ENCODE data around the gene SNAPC3. TPM values are rescaled to one million over a fixed set of nuclear protein-coding genes. Genes with fewer than 3 reads are reported as not detected.

The SNAPC3 gene
- total RNA-seq, 1 experiment from 2014 or later: 33.5 TPM

DNA sequence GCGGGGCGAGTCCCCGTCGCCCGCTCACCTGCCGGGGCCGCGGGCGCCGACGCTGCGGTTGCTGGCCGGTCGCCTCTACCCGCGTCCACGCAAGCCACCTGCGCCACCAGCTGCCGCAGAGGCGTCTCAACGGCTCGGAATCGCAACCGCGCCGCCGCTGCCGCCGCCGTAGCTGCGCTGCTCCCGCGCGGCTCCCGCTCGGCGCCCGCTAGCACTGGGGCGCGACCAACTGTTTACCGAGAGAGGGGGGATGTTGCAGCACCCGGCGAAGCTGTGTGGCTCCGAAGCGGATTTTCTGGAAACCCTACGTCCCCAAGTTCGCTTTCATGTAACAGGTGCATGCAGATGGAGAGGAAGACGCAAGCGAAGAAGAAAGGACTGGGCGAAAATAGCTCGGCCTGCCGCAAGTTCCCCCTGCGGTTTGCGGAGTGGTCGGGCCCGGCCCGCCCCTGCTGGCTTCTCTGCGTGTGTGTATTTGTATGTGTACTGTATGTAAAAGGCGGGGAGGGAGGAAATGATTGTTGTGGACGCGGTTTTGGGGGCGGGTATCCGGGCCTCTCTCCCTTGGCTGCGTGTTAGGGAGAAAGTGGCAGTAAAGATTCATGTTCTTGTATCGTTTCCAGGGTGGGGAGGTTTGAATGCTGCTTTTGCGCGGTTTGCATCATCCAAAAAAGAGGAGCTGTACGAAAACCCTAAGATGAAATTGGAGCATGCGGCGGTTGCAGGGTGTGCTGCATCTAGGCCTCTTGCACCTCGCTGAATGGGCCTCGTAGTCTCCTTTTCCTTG lies 88.3 kb downstream of the SNAPC3 start, which contains the start of gene PSIP1 (continued):
- TF ChIP-seq, protein P1, sequence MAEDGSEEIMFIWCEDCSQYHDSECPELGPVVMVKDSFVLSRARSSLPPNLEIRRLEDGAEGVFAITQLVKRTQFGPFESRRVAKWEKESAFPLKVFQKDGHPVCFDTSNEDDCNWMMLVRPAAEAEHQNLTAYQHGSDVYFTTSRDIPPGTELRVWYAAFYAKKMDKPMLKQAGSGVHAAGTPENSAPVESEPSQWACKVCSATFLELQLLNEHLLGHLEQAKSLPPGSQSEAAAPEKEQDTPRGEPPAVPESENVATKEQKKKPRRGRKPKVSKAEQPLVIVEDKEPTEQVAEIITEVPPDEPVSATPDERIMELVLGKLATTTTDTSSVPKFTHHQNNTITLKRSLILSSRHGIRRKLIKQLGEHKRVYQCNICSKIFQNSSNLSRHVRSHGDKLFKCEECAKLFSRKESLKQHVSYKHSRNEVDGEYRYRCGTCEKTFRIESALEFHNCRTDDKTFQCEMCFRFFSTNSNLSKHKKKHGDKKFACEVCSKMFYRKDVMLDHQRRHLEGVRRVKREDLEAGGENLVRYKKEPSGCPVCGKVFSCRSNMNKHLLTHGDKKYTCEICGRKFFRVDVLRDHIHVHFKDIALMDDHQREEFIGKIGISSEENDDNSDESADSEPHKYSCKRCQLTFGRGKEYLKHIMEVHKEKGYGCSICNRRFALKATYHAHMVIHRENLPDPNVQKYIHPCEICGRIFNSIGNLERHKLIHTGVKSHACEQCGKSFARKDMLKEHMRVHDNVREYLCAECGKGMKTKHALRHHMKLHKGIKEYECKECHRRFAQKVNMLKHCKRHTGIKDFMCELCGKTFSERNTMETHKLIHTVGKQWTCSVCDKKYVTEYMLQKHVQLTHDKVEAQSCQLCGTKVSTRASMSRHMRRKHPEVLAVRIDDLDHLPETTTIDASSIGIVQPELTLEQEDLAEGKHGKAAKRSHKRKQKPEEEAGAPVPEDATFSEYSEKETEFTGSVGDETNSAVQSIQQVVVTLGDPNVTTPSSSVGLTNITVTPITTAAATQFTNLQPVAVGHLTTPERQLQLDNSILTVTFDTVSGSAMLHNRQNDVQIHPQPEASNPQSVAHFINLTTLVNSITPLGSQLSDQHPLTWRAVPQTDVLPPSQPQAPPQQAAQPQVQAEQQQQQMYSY (CRISPR knock-in tag; IDR thresholded peaks at IDR 0.05): no peak
- TF ChIP-seq NR2C2 (CRISPR knock-in tag; IDR thresholded peaks at IDR 0.05) (peak; percentile 52; the same call in 1 of the 2 replicates), CREM (CRISPR knock-in tag; IDR thresholded peaks at IDR 0.05) (peak; percentile 79), ZNF263 (CRISPR knock-in tag; IDR thresholded peaks at IDR 0.05; ENCODE audit: low read depth) (no peak; the same call in 1 of the 2 replicates), NR1H2 (CRISPR knock-in tag; IDR thresholded peaks at IDR 0.05) (no peak), USF2 (CRISPR knock-in tag; IDR thresholded peaks at IDR 0.05) (no peak)
- TF ChIP-seq, protein P2, sequence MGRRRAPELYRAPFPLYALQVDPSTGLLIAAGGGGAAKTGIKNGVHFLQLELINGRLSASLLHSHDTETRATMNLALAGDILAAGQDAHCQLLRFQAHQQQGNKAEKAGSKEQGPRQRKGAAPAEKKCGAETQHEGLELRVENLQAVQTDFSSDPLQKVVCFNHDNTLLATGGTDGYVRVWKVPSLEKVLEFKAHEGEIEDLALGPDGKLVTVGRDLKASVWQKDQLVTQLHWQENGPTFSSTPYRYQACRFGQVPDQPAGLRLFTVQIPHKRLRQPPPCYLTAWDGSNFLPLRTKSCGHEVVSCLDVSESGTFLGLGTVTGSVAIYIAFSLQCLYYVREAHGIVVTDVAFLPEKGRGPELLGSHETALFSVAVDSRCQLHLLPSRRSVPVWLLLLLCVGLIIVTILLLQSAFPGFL (CRISPR knock-in tag; IDR thresholded peaks at IDR 0.05; ENCODE audit: borderline replicate concordance): no peak
- TF ChIP-seq, protein P3, sequence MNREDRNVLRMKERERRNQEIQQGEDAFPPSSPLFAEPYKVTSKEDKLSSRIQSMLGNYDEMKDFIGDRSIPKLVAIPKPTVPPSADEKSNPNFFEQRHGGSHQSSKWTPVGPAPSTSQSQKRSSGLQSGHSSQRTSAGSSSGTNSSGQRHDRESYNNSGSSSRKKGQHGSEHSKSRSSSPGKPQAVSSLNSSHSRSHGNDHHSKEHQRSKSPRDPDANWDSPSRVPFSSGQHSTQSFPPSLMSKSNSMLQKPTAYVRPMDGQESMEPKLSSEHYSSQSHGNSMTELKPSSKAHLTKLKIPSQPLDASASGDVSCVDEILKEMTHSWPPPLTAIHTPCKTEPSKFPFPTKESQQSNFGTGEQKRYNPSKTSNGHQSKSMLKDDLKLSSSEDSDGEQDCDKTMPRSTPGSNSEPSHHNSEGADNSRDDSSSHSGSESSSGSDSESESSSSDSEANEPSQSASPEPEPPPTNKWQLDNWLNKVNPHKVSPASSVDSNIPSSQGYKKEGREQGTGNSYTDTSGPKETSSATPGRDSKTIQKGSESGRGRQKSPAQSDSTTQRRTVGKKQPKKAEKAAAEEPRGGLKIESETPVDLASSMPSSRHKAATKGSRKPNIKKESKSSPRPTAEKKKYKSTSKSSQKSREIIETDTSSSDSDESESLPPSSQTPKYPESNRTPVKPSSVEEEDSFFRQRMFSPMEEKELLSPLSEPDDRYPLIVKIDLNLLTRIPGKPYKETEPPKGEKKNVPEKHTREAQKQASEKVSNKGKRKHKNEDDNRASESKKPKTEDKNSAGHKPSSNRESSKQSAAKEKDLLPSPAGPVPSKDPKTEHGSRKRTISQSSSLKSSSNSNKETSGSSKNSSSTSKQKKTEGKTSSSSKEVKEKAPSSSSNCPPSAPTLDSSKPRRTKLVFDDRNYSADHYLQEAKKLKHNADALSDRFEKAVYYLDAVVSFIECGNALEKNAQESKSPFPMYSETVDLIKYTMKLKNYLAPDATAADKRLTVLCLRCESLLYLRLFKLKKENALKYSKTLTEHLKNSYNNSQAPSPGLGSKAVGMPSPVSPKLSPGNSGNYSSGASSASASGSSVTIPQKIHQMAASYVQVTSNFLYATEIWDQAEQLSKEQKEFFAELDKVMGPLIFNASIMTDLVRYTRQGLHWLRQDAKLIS (CRISPR knock-in tag; IDR thresholded peaks at IDR 0.05; ENCODE audit: borderline replicate concordance): 0 out of 2 replicates have a peak, but pooled peaks have one; percentile 50
- TF ChIP-seq, protein P4, sequence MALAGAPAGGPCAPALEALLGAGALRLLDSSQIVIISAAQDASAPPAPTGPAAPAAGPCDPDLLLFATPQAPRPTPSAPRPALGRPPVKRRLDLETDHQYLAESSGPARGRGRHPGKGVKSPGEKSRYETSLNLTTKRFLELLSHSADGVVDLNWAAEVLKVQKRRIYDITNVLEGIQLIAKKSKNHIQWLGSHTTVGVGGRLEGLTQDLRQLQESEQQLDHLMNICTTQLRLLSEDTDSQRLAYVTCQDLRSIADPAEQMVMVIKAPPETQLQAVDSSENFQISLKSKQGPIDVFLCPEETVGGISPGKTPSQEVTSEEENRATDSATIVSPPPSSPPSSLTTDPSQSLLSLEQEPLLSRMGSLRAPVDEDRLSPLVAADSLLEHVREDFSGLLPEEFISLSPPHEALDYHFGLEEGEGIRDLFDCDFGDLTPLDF (CRISPR knock-in tag; IDR thresholded peaks at IDR 0.05): no peak
- TF ChIP-seq, protein P5, sequence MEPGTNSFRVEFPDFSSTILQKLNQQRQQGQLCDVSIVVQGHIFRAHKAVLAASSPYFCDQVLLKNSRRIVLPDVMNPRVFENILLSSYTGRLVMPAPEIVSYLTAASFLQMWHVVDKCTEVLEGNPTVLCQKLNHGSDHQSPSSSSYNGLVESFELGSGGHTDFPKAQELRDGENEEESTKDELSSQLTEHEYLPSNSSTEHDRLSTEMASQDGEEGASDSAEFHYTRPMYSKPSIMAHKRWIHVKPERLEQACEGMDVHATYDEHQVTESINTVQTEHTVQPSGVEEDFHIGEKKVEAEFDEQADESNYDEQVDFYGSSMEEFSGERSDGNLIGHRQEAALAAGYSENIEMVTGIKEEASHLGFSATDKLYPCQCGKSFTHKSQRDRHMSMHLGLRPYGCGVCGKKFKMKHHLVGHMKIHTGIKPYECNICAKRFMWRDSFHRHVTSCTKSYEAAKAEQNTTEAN (CRISPR knock-in tag; IDR thresholded peaks at IDR 0.05): peak; percentile 57; the same call in 1 of the 2 replicates
- TF ChIP-seq, protein P6, sequence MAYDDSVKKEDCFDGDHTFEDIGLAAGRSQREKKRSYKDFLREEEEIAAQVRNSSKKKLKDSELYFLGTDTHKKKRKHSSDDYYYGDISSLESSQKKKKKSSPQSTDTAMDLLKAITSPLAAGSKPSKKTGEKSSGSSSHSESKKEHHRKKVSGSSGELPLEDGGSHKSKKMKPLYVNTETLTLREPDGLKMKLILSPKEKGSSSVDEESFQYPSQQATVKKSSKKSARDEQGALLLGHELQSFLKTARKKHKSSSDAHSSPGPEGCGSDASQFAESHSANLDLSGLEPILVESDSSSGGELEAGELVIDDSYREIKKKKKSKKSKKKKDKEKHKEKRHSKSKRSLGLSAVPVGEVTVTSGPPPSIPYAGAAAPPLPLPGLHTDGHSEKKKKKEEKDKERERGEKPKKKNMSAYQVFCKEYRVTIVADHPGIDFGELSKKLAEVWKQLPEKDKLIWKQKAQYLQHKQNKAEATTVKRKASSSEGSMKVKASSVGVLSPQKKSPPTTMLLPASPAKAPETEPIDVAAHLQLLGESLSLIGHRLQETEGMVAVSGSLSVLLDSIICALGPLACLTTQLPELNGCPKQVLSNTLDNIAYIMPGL (CRISPR knock-in tag; IDR thresholded peaks at IDR 0.05): peak; percentile 93

Other genes with a start within 250 kb of the SNAPC3 start
- gene TTC39B, start 115.7 kb upstream of the SNAPC3 start, total RNA-seq (2021): 12.3 to 13.9 TPM (median 12.5 TPM) in 3 replicates
- gene PSIP1, start 88.1 kb downstream of the SNAPC3 start, total RNA-seq (2021): 302 to 321 TPM (median 311 TPM) in 3 replicates
- gene CCDC171, start 130.2 kb downstream of the SNAPC3 start, total RNA-seq (2021): 2.8 to 4.1 TPM (median 2.9 TPM) in 3 replicates